ENCODE results near the gene ST7.

DNA sequence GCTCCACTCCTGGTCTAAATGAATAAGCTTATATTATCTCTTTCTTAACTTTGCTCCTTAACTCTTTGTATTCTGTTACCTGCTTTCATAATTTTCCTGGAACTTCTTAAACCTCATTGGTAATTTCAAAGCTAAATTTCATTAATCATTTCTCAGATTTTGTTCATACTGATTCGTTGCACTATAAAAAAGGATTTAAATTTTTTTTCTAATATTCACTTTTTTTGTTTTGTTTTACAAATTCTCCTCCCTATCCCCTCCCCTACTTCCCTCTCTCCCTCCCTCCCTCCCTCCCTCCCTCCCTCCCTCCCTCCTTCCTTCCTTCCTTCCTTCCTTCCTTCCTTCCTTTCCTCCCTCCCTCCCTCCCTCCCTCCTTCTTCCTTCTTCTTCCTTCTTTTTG, 14.7 kb downstream of the ST7 start:
- TF ChIP-seq, protein P1, sequence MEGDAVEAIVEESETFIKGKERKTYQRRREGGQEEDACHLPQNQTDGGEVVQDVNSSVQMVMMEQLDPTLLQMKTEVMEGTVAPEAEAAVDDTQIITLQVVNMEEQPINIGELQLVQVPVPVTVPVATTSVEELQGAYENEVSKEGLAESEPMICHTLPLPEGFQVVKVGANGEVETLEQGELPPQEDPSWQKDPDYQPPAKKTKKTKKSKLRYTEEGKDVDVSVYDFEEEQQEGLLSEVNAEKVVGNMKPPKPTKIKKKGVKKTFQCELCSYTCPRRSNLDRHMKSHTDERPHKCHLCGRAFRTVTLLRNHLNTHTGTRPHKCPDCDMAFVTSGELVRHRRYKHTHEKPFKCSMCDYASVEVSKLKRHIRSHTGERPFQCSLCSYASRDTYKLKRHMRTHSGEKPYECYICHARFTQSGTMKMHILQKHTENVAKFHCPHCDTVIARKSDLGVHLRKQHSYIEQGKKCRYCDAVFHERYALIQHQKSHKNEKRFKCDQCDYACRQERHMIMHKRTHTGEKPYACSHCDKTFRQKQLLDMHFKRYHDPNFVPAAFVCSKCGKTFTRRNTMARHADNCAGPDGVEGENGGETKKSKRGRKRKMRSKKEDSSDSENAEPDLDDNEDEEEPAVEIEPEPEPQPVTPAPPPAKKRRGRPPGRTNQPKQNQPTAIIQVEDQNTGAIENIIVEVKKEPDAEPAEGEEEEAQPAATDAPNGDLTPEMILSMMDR (conservative IDR thresholded peaks at IDR 0.05; ENCODE audit: low read length), result no peak
- no peak for TF ChIP-seq EZH2phosphoT487 (IDR thresholded peaks at IDR 0.05; ENCODE audit: borderline replicate concordance, low read depth, low read length)

All from OCI-LY7 (cell line).